Nephron (organoid): ENCODE measurements around the gene OGFR.

ENCODE experiments used
- H3K27ac Mint-ChIP-seq, 3 experiments: 2 replicates each; pipeline ENCODE4 v1.8.0; 2020; ENCODE audit warnings: mixed read lengths in 3 of 3, mild to moderate bottlenecking in 2 of 3, moderate library complexity in 1 of 3
- H3K27me3 Mint-ChIP-seq: 2 replicates; pipeline ENCODE4 v1.8.0; 2021; ENCODE audit warnings: low read depth, mild to moderate bottlenecking, moderate library complexity, mixed read lengths
- H3K36me3 Mint-ChIP-seq: 2 replicates; pipeline ENCODE4 v1.8.0; 2020; ENCODE audit warnings: low read depth, mixed read lengths
- H3K4me1 Mint-ChIP-seq: 2 replicates; pipeline ENCODE4 v1.8.0; 2020; ENCODE audit warnings: mixed read lengths
- H3K4me3 Mint-ChIP-seq, 3 experiments: 2 replicates each; pipeline ENCODE4 v1.8.0; 2020; ENCODE audit warnings: mild to moderate bottlenecking in 3 of 3, mixed read lengths in 3 of 3, moderate library complexity in 2 of 3
- H3K9me3 Mint-ChIP-seq: 2 replicates; pipeline ENCODE4 v1.8.0; 2020; ENCODE audit warnings: mixed read lengths
- CTCF ChIP-seq, 3 experiments: fragments of 200-600 bp; sonication (generic); IDR thresholded peaks; one replicate each; pipeline ENCODE4 v1.5.0; 2021; ENCODE audit warnings: antibody characterized with exemption in 3 of 3; ENCODE audit not compliant: unreplicated experiment in 3 of 3

The OGFR gene

DNA sequence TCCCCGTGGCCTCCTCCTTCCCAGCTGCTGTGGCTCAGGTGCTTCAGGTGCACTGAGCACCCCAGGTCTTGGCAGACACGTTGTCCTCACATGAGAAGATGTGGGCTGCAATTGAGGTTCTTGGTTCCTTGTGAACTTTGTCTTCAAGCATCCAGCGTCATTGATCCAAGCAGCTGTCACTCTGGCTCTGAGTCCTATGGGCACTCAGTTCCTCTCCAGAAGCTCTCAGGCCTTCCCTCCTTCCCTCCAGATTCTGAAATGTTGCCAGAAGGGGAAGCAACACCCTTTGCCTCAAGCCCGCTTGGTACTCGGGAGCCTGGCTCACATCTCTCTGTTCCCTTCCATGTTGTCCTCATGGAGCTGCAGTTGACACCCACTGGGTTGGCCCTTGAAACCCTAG lies 16.8 kb upstream of the OGFR start:
- Mint-ChIP-seq H3K4me1 (peaks cover 39% of the 10 kb centered on the region), H3K9me3 (no peaks in the 10 kb centered on the region), H3K27me3 (peaks cover 33% of the 10 kb centered on the region), H3K4me3 (no peak overlapping the region), H3K36me3 (no peaks in the 10 kb centered on the region), H3K27ac (no peak overlapping the region)
- TF ChIP-seq CTCF (IDR thresholded peaks at IDR 0.05; ENCODE audit: unreplicated experiment in 3 of 3), result no peak

GRCh38 chr20:62788607-62789006 lies 16.0 kb upstream of the OGFR start:
- TF ChIP-seq CTCF (IDR thresholded peaks at IDR 0.05; ENCODE audit: unreplicated experiment in 3 of 3), result no peak
- H3K27me3 Mint-ChIP-seq, result peaks cover 31% of the 10 kb centered on the region
- H3K4me3 Mint-ChIP-seq, result no peak overlapping the region
- H3K9me3 Mint-ChIP-seq, result no peaks in the 10 kb centered on the region
- no peaks in the 10 kb centered on the region for H3K36me3 Mint-ChIP-seq
- peaks cover 34% of the 10 kb centered on the region for H3K4me1 Mint-ChIP-seq
- H3K27ac Mint-ChIP-seq, result no peak overlapping the region

- no peak for TF ChIP-seq CTCF (IDR thresholded peaks at IDR 0.05; ENCODE audit: unreplicated experiment in 3 of 3)
- Mint-ChIP-seq H3K9me3 (no peaks in the 10 kb centered on the region), H3K36me3 (no peaks in the 10 kb centered on the region), H3K4me1 (peaks cover 30% of the 10 kb centered on the region), H3K27ac (no peak overlapping the region), H3K4me3 (no peak overlapping the region), H3K27me3 (peaks cover 25% of the 10 kb centered on the region)
Measured at GRCh38 chr20:62790075-62790474, 14.6 kb upstream of the OGFR start.

DNA sequence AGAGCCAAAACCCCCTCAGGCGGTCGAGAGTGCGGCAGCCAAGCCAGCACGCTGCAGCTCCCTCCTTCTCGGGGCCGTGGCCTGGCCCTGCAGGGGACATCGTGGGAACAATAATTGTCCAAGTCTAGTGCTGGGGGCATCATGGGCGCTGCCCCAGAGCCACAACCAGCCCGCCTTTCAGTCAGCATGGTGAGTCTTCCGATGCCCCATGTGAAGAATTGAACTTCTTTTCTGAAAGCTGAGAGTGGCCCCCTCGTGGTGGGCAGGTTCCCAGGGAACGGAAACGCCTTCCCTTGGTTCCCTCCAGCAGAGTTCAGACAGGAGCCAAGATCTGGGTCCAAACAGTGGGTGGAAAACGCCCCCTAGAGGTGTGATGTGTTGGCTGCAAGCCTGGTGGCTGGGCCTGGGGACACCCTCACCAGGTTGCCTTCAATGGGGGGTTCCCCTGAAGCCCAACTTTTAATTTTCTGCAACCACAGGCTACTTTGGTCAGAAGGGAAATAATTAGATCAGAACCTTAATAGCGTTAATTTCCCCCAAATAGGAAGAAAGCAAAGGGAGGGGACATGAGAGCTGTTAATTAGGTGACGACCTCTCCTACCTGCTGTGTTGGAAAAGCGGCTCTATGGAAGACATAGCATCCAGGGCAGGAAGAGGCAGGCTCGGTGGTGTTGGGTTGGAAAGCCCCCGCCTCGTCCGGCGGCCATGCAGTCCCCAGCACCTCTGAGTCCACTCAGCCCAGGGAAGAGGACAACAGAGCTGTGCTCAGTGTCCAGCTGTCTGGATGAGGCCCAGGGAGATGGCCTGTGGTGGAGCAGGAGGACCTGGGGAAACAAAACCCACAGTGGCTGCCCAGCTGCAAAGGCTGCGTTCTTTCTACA lies 13.1 kb upstream of the OGFR start:
- Mint-ChIP-seq H3K36me3 (no peaks in the 10 kb centered on the region), H3K27ac (peak overlapping the region in 2 of 3 experiments; percentile 8 to 33), H3K4me3 (peak overlapping the region; percentile 38 to 48 (median 44)), H3K27me3 (peaks cover 25% of the 10 kb centered on the region), H3K4me1 (peaks cover 26% of the 10 kb centered on the region), H3K9me3 (no peaks in the 10 kb centered on the region)
- TF ChIP-seq CTCF (IDR thresholded peaks at IDR 0.05; ENCODE audit: unreplicated experiment in 3 of 3), result peak; percentile 94 to 97 (median 96)

GRCh38 chr20:62792182-62792939 lies 12.3 kb upstream of the OGFR start:
- Mint-ChIP-seq H3K4me1 (peaks cover 19% of the 10 kb centered on the region), H3K36me3 (no peaks in the 10 kb centered on the region), H3K9me3 (no peaks in the 10 kb centered on the region), H3K27ac (peak overlapping the region in 1 of 3 experiments; percentile 65), H3K4me3 (peak overlapping the region in 2 of 3 experiments; percentile 52), H3K27me3 (peaks cover 25% of the 10 kb centered on the region)
- TF ChIP-seq CTCF (IDR thresholded peaks at IDR 0.05; ENCODE audit: unreplicated experiment in 3 of 3), result no peak
